Left ventricle myocardium superior (tissue), 1 donor: ENCODE data around the gene ZNF521. TPM values are rescaled to one million over a fixed set of nuclear protein-coding genes. Genes with fewer than 3 reads are reported as not detected.

Experiments
- ATAC-seq: fragments of 200-7000 bp; cut with Tn5 transposase; one replicate; pipeline ENCODE4 v1.9.1; 2020; ENCODE audit warnings: mild to moderate bottlenecking, moderate library complexity
- DNase-seq: peaks from one replicate; pipeline ENCODE4 v3.0.0-alpha.2; 2020
- intact Hi-C: fragments of 100-400 bp; cut with micrococcal nuclease; formaldehyde crosslinking; loops from one replicate; pipeline ENCODE4 v1.11.0; 2022
- total RNA-seq: library from RNA; stranded (reverse); fragmentation: NEBNext Ultra II Directional; extraction: Animal tissue kit (Norgen Biotek cat#: 25700); gene quantifications from one replicate; pipeline ENCODE4 v1.2.1, GENCODE V29; 2021
- donor health status: DM: no; HTN: yes; CAD: no; lungs with severe emphysema.

The ZNF521 gene
- total RNA-seq, 1 donor from 2014 or later: 28.8 TPM

- DNase-seq: no peak
- intact Hi-C loops: no loop called here
- ATAC-seq: no peak
These were observed 230.5 kb downstream of the ZNF521 start for GRCh38 chr18:25121442-25121841.

DNA sequence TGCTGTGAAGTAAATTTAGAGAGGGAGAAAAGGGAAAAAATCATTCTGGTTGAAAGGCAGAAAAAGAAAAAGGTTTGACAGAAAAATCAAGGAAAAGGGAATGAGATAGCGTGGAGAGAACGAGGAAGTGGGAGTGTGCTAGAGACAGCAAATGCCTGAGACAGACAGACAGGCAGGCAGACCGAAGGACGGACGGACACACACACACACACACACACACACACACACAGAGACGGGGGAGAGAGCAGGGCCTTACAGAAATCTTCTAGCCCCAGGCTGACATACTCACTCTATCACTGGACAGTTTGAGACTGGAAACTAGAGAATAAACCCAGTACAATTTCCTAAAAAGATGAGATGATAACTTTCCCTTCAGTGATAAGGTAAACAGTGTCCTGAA lies 238.4 kb downstream of the ZNF521 start:
- ATAC-seq: no peak
- no peak for DNase-seq
- intact Hi-C loops: no loop called here

DNA sequence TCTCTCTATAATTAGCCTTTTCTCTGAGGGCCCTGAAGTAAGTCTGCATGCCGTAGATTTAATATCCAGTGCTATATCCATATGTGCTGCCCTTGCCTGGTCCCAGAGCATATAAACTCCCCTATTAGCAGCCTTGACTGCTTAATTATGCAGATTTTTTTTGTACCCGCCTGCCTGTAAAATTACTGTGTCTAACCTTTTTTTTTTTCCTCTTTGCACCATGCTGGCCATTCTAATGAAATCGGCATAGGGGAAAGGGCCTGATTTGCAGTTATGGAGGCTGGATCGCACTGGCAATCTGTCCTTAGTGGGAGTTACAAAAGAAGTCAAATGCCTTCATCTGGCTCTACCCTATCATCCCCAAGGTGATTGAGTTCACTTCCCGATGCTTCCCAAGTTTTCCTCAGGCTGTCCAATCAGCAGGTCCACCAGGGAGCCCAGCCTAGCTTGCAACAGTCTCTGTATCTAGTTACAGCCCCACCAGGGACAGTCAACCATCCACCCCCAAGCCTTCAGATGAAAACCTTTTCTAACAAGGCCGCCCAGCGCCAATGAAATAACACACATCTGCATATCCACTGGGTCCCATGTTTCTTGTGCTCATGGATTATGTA lies 239.0 kb downstream of the ZNF521 start:
- intact Hi-C loops: no loop called here
- ATAC-seq (no peak), DNase-seq (no peak)

DNA sequence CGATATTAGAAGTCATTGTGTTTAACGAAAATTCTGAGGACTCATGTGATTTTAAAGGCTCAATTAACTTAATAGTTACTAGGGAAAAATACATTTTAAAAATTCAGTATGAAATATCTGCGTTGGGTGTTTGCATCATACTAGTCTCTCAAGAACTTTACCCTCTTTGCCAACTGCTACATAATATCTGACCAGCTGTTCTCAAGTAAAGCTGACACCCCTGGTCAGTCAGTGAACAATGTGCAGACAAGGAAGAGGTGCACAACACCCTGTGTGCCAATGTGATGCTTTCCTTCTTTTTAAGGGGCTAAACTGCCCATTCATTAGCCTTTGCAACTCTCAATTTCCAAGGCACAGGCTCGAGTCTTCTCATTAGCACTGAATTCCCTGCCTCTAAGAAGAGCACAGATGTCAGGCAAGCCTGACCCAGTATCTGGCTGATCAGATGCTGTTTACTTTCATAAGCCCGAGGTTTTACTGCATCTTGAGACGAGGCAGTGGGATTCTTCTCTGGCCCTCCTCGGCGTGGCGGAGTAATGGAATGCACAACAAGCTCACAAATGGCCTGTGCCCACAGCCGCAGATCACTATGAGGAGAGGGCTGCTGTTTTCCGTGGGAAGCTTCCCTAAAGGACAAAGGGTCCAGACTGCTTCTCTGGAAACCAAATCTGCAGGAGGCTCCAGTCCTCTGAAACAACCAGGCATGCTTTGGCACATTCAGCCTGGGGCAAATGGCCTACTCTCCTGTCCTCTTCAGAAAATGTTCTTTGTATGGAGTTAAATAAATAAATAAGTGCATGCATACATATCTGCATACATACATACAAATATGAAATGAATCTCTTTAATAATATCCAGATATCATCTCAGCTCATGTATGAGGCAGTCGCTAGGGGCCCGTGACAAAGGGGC lies 240.3 kb downstream of the ZNF521 start:
- ATAC-seq: no peak
- no peak for DNase-seq
- intact Hi-C loops: no loop called here

- intact Hi-C loops: no loop called here
- DNase-seq (no peak), ATAC-seq (no peak)
These were observed 242.5 kb downstream of the ZNF521 start for GRCh38 chr18:25109484-25109883.

- ATAC-seq: no peak
These were observed 248.4 kb downstream of the ZNF521 start for GRCh38 chr18:25103468-25104155.

DNA sequence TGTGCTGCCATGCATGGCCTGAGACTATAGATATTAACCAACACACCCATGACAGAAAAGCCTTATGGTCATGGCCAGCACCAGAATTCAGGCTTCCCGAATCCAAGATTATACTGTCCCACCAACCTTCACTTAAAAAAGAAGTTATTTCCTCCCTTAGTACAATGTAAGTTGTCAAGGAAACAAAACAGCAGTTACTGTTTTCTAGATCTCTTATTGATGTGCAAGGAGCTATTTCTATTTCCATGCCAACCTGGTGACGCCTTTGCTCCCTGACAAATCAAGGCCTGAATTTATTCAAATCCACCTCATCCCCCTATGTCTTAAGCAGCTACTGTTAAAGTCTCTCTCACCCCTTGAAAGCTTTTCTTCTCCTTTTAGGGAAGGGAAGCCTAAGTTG lies 249.3 kb downstream of the ZNF521 start:
- intact Hi-C loops: no loop called here
- no peak for ATAC-seq
- DNase-seq: no peak

More at GRCh38 chr18:25103468-25104155, 248.4 kb downstream of the ZNF521 start:
- no peak for DNase-seq
- intact Hi-C loops: no loop called here

DNA sequence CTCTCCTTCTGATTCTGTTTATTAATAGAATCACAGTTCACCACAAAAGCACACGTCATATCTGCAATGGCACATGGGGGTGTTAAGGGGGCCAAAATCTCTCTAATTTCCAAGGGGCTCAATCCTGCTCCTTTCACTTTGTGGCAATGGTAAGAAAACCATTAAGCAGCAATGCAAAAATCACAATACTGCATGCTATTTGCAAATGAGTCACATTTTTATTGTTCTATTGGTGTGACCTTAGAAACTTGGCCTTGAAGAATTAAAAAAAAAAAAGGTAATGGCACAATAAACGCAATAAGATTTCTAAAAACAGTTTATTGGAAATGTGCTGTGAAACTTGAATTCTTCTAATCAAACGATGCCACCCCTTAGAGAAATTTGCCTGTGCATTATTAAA lies 251.5 kb downstream of the ZNF521 start:
- intact Hi-C loops: no loop called here
- ATAC-seq: no peak

DNA sequence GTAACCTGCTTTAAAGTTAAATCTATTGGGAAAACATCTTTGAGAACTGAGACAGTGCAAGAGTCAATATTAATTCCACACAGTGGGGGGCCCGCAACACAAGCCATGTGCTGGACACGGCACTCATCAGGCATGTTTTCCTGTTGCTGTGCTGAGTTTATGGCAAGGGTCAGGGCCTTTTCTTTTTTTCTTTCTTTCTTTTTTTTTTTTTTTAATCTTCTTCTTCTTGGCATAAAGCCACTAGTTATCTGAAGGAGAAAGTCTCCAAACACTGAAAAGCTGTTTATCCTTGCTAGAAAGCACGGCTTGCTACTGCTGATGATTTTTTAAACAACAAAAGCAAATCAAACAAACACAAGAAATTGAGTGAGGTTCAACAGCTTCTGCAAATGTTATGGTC lies 252.1 kb downstream of the ZNF521 start:
- ATAC-seq (peak; percentile 21), DNase-seq (peak; percentile 38)
- intact Hi-C loops: no loop called here

More for the DNA sequence above, 251.5 kb downstream of the ZNF521 start:
- no peak for DNase-seq

GRCh38 chr18:25097569-25098056 lies 254.4 kb downstream of the ZNF521 start:
- ATAC-seq (peak; percentile 25), DNase-seq (no peak)
- intact Hi-C loops: no loop called here

- ATAC-seq: no peak
- DNase-seq: no peak
- intact Hi-C loops: no loop called here
These were observed 254.9 kb downstream of the ZNF521 start for GRCh38 chr18:25097057-25097456.

- ATAC-seq: no peak
- DNase-seq: no peak
- intact Hi-C loops: no loop called here
These were observed 258.8 kb downstream of the ZNF521 start for GRCh38 chr18:25093141-25093540.

DNA sequence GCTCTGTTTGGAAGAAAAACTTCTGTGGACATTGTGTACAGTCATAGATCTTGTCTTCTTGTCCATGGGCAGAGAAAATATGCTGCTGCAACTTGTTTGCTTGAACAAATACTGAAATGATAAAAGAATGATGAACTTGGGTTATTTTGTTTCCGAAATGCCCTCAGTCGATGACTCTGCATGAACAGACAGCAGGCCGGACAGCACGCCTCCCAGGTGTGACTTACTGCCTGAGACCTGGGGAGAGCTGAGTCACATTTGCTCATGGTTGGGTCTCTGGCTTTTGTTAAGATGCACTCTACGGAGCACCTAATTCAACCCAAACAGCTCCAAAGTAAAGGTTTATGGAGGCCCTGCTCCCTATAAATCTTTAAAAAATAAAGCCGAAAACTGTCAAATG lies 262.5 kb downstream of the ZNF521 start:
- intact Hi-C loops: no loop called here
- DNase-seq (no peak), ATAC-seq (no peak)

- intact Hi-C loops: no loop called here
These were observed 265.1 kb downstream of the ZNF521 start for GRCh38 chr18:25086876-25087275.

GRCh38 chr18:25081001-25081400 lies 271.0 kb downstream of the ZNF521 start:
- DNase-seq: no peak
- intact Hi-C loops: no loop called here
- ATAC-seq: no peak

More at GRCh38 chr18:25086876-25087275, 265.1 kb downstream of the ZNF521 start:
- ATAC-seq: no peak
- no peak for DNase-seq

GRCh38 chr18:25080211-25080610 lies 271.8 kb downstream of the ZNF521 start:
- intact Hi-C loops: no loop called here
- DNase-seq (no peak), ATAC-seq (no peak)

DNA sequence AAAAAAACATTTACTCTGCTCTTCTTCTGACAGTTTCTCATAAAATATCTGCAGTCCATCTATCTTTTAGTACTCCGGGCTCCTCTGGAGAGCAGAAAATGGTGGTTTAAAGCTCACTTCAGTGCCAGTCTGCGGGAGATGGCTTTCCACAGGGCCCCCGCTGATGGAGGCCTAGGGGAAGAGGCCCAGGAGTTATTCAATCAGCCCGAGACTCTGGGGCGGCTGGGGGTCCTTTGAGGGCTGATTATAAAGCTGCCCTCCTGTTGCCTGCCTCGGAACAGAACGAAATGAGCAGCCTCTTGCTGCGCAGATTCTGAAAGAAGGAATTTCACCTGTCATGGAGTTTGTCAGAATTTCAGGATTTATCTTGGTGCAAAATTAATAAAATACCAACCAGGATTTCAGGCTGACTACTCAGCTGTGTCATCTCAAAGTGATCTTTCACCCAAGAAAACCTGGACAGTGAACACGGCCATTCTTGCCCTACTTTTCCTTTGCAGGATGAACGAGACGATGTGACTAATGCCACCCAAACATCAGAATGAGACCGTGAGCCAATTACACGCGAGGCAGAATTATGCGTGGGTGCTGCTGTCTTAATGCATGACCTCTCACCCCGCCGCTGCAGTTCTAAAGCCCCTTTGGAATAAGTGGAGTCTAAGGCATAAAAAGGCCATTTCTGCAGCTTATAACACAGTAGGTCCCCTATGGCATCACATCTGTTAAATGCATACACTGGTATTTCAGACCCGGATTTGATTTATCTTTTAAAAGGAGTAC lies 273.8 kb downstream of the ZNF521 start:
- intact Hi-C loops: no loop called here
- ATAC-seq (no peak), DNase-seq (no peak)

- no peak for DNase-seq
- intact Hi-C loops: no loop called here
- no peak for ATAC-seq
These were observed 274.7 kb downstream of the ZNF521 start for GRCh38 chr18:25077038-25077943.
